DND-41 (cell line): Measurements from ENCODE around the gene AGO3.

Source experiments
- CTCF ChIP-seq: IDR thresholded peaks from 2 replicates; pipeline ENCODE4 v1.5.1; 2012; ENCODE audit warnings: borderline replicate concordance, low read length, moderate library complexity, mild to moderate bottlenecking; ENCODE audit not compliant: poor library complexity, severe bottlenecking; ENCODE audit errors: extremely low read depth
- EZH2 ChIP-seq: IDR thresholded peaks from 3 replicates; pipeline ENCODE4 v1.6.1; 2012; ENCODE audit warnings: borderline replicate concordance, low read depth, mild to moderate bottlenecking, moderate library complexity, low read length, inconsistent platforms; ENCODE audit not compliant: severe bottlenecking

- TF ChIP-seq EZH2 (no peak), CTCF (no peak)
These were observed 49.2 kb downstream of the AGO3 start for GRCh38 chr1:35980090-35980489.
